PC-3 (cell line): ENCODE data around the gene ADAMTS6. TPM values are rescaled to one million over a fixed set of nuclear protein-coding genes. Genes with fewer than 3 reads are reported as not detected.
A peak's percentile ranks its signal among the peaks of the same experiment; 100 is the strongest.

Source experiments
- ATAC-seq: fragments of 200-7000 bp; cut with Tn5 transposase; 2 replicates; pipeline ENCODE4 v1.9.1; 2020; ENCODE audit warnings: mild to moderate bottlenecking, moderate library complexity
- BruUV-seq: library from RNA; stranded (reverse); fragments of 400-500 nt; replicated peaks from 2 replicates; lab custom pipeline; 2021; lab: Mats Ljungman, UMichigan
- CTCF ChIA-PET: fragments of 300-600 bp; sonication (Branson Sonifier 250); formaldehyde crosslinking; loops from one replicate; lab custom pipeline; 2022; ENCODE audit warnings: antibody characterized with exemption; lab: Charles Lee
- POLR2A ChIA-PET: fragments of 300-600 bp; sonication (Branson Sonifier 250); formaldehyde crosslinking; loops from one replicate; lab custom pipeline; 2022; ENCODE audit warnings: antibody characterized with exemption; ENCODE audit not compliant: unreplicated experiment; lab: Charles Lee
- DNase-seq: peaks from one replicate; pipeline ENCODE4 v3.0.0-alpha.2; 2015
- H2AFZ ChIP-seq: fragments of 300-600 bp; sonication (generic); 2 replicates; pipeline ENCODE4 v1.6.0; 2016; ENCODE audit warnings: antibody characterized with exemption, low read length
- H3F3A ChIP-seq: fragments of 300-600 bp; sonication (generic); one replicate; pipeline ENCODE4 v1.6.0; 2017; ENCODE audit warnings: antibody characterized with exemption, low read length, control low read depth, mild to moderate bottlenecking; ENCODE audit not compliant: unreplicated experiment
- H3K27ac ChIP-seq: fragments of 300-600 bp; sonication (generic); 2 replicates; pipeline ENCODE4 v1.5.1; 2016; ENCODE audit warnings: mild to moderate bottlenecking, low read length
- H3K27me3 ChIP-seq: fragments of 300-600 bp; sonication (generic); 2 replicates; pipeline ENCODE4 v1.6.1; 2016; ENCODE audit warnings: low read length, mixed read lengths
- H3K36me3 ChIP-seq: fragments of 300-600 bp; sonication (generic); 2 replicates; pipeline ENCODE4 v1.6.1; 2016; ENCODE audit warnings: low read depth, mixed run types, low read length, mixed read lengths
- H3K4me1 ChIP-seq: fragments of 300-600 bp; sonication (generic); 2 replicates; pipeline ENCODE4 v1.5.1; 2016; ENCODE audit warnings: low read length; ENCODE audit not compliant: insufficient read depth
- H3K4me2 ChIP-seq: fragments of 300-600 bp; sonication (generic); 2 replicates; pipeline ENCODE4 v1.6.0; 2016; ENCODE audit warnings: low read length
- H3K4me3 ChIP-seq: fragments of 300-600 bp; sonication (generic); 2 replicates; pipeline ENCODE4 v1.5.1; 2016; ENCODE audit warnings: mild to moderate bottlenecking, low read length, mixed read lengths
- H3K79me2 ChIP-seq: fragments of 300-600 bp; sonication (generic); 2 replicates; pipeline ENCODE4 v1.6.1; 2017; ENCODE audit warnings: low read length, mixed read lengths
- H3K9ac ChIP-seq: fragments of 300-600 bp; sonication (generic); 2 replicates; pipeline ENCODE4 v1.6.0; 2016; ENCODE audit warnings: mild to moderate bottlenecking, low read length
- H3K9me2 ChIP-seq: fragments of 300-600 bp; sonication (generic); replicated peaks from 2 replicates; pipeline ENCODE4 v1.6.1; 2016; ENCODE audit warnings: mixed run types, low read length, mixed read lengths
- H3K9me3 ChIP-seq: fragments of 300-600 bp; sonication (generic); 2 replicates; pipeline ENCODE4 v1.6.1; 2016; ENCODE audit warnings: low read length, mixed read lengths
- H4K20me1 ChIP-seq: fragments of 300-600 bp; sonication (generic); 2 replicates; pipeline ENCODE4 v1.6.1; 2016; ENCODE audit warnings: low read length, mixed read lengths
- EZH2 ChIP-seq: fragments of 300-600 bp; sonication (generic); IDR thresholded peaks from one replicate; pipeline ENCODE4 v1.6.1; 2017; ENCODE audit warnings: antibody characterized with exemption, mild to moderate bottlenecking, low read length; ENCODE audit not compliant: unreplicated experiment
- EZH2phosphoT487 ChIP-seq: fragments of 300-600 bp; sonication (generic); IDR thresholded peaks from 2 replicates; pipeline ENCODE4 v1.6.1; 2018; ENCODE audit warnings: mild to moderate bottlenecking, antibody characterized with exemption, low read length, borderline replicate concordance
- intact Hi-C: fragments of 100-400 bp; cut with micrococcal nuclease; formaldehyde crosslinking; loops from 2 replicates; pipeline ENCODE4 v1.9.0; 2023
- total RNA-seq: library from RNA; depleted of rRNA; stranded (reverse); fragments of >200 nt; gene quantifications from 2 replicates; pipeline ENCODE4 v1.2.3, GENCODE V29; 2014
- TF ChIP-seq, protein P1 (sequence below): fragments of 300-600 bp; sonication (generic); conservative IDR thresholded peaks from 2 replicates; pipeline ENCODE4 v1.5.1; 2017; ENCODE audit warnings: antibody characterized with exemption, low read depth, mild to moderate bottlenecking, low read length

The ADAMTS6 gene
- total RNA-seq, 1 experiment from 2014 or later: 1.7 TPM

DNA sequence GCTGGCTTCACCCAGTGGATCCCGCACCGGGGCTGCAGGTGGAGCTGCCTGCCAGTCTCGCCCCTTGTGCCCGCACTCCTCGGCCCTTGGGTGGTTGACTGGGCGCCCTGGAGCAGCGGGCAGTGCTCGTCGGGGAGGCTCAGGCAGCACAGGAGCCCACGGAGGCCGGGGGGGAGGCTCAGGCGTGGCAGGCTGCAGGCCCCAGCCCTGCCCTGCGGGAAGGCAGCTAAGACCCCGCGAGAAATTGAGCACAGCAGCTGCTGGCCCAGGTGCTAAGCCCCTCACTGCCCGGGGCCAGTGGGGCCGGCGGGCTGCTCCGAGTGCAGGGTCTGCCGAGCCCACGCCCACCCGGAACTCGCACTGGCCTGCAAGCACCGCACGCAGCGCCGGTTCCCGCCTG is 3.7 kb upstream of the ADAMTS6 start:
- H3K79me2 ChIP-seq: no peaks in the 10 kb centered on the region
- H3K27me3 ChIP-seq: no peaks in the 10 kb centered on the region
- H3K9me3 ChIP-seq: no peaks in the 10 kb centered on the region
- ATAC-seq: no peak
- intact Hi-C loops: no loop called here
- no peak overlapping the region for H3K9ac ChIP-seq
- H3K36me3 ChIP-seq: no peaks in the 10 kb centered on the region
- no TSS peak for BruUV-seq
- POLR2A ChIA-PET: no interaction called here
- H3K27ac ChIP-seq: no peak overlapping the region
- no peak for DNase-seq
- H3K4me2 ChIP-seq: no peak overlapping the region
- H3K4me3 ChIP-seq: no peak overlapping the region
- H3K9me2 ChIP-seq: no peaks in the 10 kb centered on the region
- no peak overlapping the region for H2AFZ ChIP-seq
- CTCF ChIA-PET: no interaction called here
- no peaks in the 10 kb centered on the region for H4K20me1 ChIP-seq
- no peaks in the 10 kb centered on the region for H3F3A ChIP-seq
- TF ChIP-seq EZH2 (no peak), EZH2phosphoT487 (no peak)
- TF ChIP-seq, protein P1, sequence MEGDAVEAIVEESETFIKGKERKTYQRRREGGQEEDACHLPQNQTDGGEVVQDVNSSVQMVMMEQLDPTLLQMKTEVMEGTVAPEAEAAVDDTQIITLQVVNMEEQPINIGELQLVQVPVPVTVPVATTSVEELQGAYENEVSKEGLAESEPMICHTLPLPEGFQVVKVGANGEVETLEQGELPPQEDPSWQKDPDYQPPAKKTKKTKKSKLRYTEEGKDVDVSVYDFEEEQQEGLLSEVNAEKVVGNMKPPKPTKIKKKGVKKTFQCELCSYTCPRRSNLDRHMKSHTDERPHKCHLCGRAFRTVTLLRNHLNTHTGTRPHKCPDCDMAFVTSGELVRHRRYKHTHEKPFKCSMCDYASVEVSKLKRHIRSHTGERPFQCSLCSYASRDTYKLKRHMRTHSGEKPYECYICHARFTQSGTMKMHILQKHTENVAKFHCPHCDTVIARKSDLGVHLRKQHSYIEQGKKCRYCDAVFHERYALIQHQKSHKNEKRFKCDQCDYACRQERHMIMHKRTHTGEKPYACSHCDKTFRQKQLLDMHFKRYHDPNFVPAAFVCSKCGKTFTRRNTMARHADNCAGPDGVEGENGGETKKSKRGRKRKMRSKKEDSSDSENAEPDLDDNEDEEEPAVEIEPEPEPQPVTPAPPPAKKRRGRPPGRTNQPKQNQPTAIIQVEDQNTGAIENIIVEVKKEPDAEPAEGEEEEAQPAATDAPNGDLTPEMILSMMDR: no peak
- peaks cover 3% of the 10 kb centered on the region; the same call in 1 of the 2 replicates for H3K4me1 ChIP-seq

- H3K79me2 ChIP-seq: peaks cover 8% of the 10 kb centered on the region; the same call in 1 of the 2 replicates
- H3K9ac ChIP-seq: no peak overlapping the region
- H3K27ac ChIP-seq: no peak overlapping the region
- no peaks in the 10 kb centered on the region for H4K20me1 ChIP-seq
- H3K36me3 ChIP-seq: no peaks in the 10 kb centered on the region
- no peaks in the 10 kb centered on the region for H3K9me2 ChIP-seq
- peak overlapping the region; percentile 79 for H3K4me3 ChIP-seq
- H3K4me1 ChIP-seq: peaks cover 7% of the 10 kb centered on the region; the same call in 1 of the 2 replicates
- ATAC-seq (peak; percentile 54), DNase-seq (peak; percentile 49)
- no peaks in the 10 kb centered on the region for H3K9me3 ChIP-seq
- H3F3A ChIP-seq: no peaks in the 10 kb centered on the region
- no peaks in the 10 kb centered on the region for H3K27me3 ChIP-seq
- TF ChIP-seq, protein P1: peak; percentile 54; the same call in 1 of the 2 replicates
- TF ChIP-seq EZH2phosphoT487 (no peak), EZH2 (no peak)
- intact Hi-C loops: loop anchor here (1.0 to 5.0 kb wide), 3 partner anchors 266 to 671 kb away; no protein-coding TSS in a partner anchor
- H2AFZ ChIP-seq: peak overlapping the region; percentile 81; the same call in 1 of the 2 replicates
- BruUV-seq: no TSS peak
- ChIA-PET CTCF (interaction anchor here (0.6 to 1.3 kb wide), 3 partner anchors 151 to 673 kb away, joined by 4 to 5 read pairs (median 4); no protein-coding TSS in a partner anchor), POLR2A (interaction anchor here (0.5 to 0.7 kb wide), 3 partner anchors 44 to 878 kb away, joined by 3 to 7 read pairs (median 4); no protein-coding TSS in a partner anchor)
- H3K4me2 ChIP-seq: peak overlapping the region; percentile 83
These were observed 2.0 kb upstream of the ADAMTS6 start for GRCh38 chr5:65483546-65484346.
